ENCODE measurements around the gene CENPF. TPM values are rescaled to one million over a fixed set of nuclear protein-coding genes. Genes with fewer than 3 reads are reported as not detected.
"Not testable (repeated sequence)": the region's sequence is repeated elsewhere in the genome, so short reads cannot be mapped to it uniquely, and the experiment has no call there.

CENPF gene
- total and polyA plus RNA-seq, 2 of the 13 experiments (the other 11 are each of a cell fraction or from before 2014, with no cell fraction given): 14.7 to 84.9 TPM

DNA sequence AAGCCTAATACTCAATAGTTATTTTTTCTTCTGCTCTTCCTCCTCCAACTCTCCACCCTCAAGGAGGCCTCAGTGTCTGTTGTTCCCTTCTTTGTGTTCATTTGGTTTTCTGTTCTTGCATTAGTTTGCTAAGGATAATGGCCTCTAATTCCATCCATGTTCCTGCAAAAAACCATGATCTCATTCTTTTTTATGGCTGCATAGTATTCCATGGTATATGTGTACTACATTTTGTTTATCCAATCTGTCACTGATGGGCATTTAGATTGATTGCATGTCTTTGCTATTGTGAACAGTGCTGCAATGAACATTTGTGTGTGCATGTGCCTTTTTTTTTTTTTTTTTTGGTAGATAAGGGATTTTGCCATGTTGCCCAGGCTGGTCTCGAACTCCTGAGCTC, 6.7 kb downstream of the CENPF start (continued):
- TF ChIP-seq, protein P1, sequence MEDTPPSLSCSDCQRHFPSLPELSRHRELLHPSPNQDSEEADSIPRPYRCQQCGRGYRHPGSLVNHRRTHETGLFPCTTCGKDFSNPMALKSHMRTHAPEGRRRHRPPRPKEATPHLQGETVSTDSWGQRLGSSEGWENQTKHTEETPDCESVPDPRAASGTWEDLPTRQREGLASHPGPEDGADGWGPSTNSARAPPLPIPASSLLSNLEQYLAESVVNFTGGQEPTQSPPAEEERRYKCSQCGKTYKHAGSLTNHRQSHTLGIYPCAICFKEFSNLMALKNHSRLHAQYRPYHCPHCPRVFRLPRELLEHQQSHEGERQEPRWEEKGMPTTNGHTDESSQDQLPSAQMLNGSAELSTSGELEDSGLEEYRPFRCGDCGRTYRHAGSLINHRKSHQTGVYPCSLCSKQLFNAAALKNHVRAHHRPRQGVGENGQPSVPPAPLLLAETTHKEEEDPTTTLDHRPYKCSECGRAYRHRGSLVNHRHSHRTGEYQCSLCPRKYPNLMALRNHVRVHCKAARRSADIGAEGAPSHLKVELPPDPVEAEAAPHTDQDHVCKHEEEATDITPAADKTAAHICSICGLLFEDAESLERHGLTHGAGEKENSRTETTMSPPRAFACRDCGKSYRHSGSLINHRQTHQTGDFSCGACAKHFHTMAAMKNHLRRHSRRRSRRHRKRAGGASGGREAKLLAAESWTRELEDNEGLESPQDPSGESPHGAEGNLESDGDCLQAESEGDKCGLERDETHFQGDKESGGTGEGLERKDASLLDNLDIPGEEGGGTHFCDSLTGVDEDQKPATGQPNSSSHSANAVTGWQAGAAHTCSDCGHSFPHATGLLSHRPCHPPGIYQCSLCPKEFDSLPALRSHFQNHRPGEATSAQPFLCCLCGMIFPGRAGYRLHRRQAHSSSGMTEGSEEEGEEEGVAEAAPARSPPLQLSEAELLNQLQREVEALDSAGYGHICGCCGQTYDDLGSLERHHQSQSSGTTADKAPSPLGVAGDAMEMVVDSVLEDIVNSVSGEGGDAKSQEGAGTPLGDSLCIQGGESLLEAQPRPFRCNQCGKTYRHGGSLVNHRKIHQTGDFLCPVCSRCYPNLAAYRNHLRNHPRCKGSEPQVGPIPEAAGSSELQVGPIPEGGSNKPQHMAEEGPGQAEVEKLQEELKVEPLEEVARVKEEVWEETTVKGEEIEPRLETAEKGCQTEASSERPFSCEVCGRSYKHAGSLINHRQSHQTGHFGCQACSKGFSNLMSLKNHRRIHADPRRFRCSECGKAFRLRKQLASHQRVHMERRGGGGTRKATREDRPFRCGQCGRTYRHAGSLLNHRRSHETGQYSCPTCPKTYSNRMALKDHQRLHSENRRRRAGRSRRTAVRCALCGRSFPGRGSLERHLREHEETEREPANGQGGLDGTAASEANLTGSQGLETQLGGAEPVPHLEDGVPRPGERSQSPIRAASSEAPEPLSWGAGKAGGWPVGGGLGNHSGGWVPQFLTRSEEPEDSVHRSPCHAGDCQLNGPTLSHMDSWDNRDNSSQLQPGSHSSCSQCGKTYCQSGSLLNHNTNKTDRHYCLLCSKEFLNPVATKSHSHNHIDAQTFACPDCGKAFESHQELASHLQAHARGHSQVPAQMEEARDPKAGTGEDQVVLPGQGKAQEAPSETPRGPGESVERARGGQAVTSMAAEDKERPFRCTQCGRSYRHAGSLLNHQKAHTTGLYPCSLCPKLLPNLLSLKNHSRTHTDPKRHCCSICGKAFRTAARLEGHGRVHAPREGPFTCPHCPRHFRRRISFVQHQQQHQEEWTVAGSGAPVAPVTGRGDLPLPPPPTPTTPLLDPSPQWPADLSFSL (CRISPR knock-in tag; IDR thresholded peaks at IDR 0.05): no peak
- no peak for TF ChIP-seq ZNF10 (CRISPR knock-in tag; IDR thresholded peaks at IDR 0.05; ENCODE audit: borderline replicate concordance, low read depth)
- no peak for TF ChIP-seq KLF11 (CRISPR knock-in tag; IDR thresholded peaks at IDR 0.05)
- TF ChIP-seq ZNF446 (CRISPR knock-in tag; IDR thresholded peaks at IDR 0.05): no peak
- TF ChIP-seq ZNF263 (CRISPR knock-in tag; IDR thresholded peaks at IDR 0.05): no peak

DNA sequence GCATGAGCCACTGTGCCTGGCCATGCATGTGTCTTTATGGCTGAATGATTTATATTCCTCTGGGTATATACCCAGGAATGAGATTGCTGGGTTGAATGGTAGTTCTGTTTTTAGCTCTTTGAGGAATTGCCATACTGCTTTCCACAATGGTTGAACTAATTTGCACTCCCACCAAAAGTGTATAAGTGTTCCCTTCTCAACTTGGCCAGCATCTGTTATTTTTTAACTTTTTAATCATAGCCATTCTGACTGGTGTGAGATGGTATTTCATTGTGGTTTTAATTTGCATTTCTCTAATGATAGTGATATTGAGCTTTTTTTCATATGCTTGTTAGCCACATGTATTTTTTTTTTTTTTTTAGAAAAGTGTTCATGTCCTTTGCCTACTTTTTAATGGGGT, 7.1 kb downstream of the CENPF start:
- ATAC-seq; H3K9ac ChIP-seq (ENCODE audit: insufficient read depth, low read depth, low read length); H3K9me3 ChIP-seq (ENCODE audit: low read length); H3K4me1 ChIP-seq (ENCODE audit: insufficient read depth, low read length); H2AFZ ChIP-seq (ENCODE audit: low read length); H3K27ac ChIP-seq (ENCODE audit: extremely low read length, insufficient read depth, low read length); intact Hi-C loops (cut with micrococcal nuclease; ENCODE audit: unreplicated experiment); H3K36me3 ChIP-seq (replicated peaks in 1 of 2; ENCODE audit: control insufficient read depth in 1 of 2, insufficient read depth in 2 of 2, low read length in 2 of 2); H3K4me2 ChIP-seq (ENCODE audit: low read depth, low read length); H3K27me3 ChIP-seq (ENCODE audit: control insufficient read depth in 1 of 2, insufficient read depth in 2 of 2, low read length in 2 of 2); H4K20me1 ChIP-seq (ENCODE audit: insufficient read depth, low read length); CTCF ChIA-PET (ENCODE audit: low intra/inter-chr PET ratio, low total read pairs); FAIRE-seq; POLR2A ChIA-PET; DNase-seq (ENCODE audit: low spot score); BruUV-seq (replicated peaks); in situ Hi-C loops (cut with HindIII; ENCODE audit: extremely low pct_ligation_motif_present, low pct_unique_long_range_greater_than_20kb); H3K4me3 ChIP-seq (replicated peaks in 1 of 3; ENCODE audit: insufficient read depth in 1 of 3, low read depth in 2 of 3, low read length in 3 of 3): not testable (repeated sequence)
- peaks cover 54% of the 10 kb centered on the region for H3K79me2 ChIP-seq (ENCODE audit: insufficient read depth, low read length)
